GM12878 (cell line): ENCODE results near the gene CRACDL. TPM values are rescaled to one million over a fixed set of nuclear protein-coding genes. Genes with fewer than 3 reads are reported as not detected.

ENCODE experiments used
- ATAC-seq: fragments of 200-7000 bp; cut with Tn5 transposase; 3 replicates; pipeline ENCODE4 v1.9.1; 2020; ENCODE audit warnings: mild to moderate bottlenecking, moderate library complexity
- BruUV-seq: library from RNA; stranded (reverse); fragments of 400-500 nt; replicated peaks from 2 replicates; lab custom pipeline; 2021; lab: Mats Ljungman, UMichigan
- CTCF ChIA-PET: fragments of 300-600 bp; sonication (Branson Sonifier 250); formaldehyde crosslinking; extraction: SDS; loops from one replicate; lab custom pipeline; 2021; ENCODE audit warnings: inconsistent platforms; lab: Yijun Ruan, JAX
- POLR2A ChIA-PET: fragments of 350-600 bp; formaldehyde crosslinking; extraction: SDS; loops from one replicate; lab custom pipeline; 2021; ENCODE audit warnings: inconsistent platforms; lab: Charles Lee
- RAD21 ChIA-PET: fragments of 300-600 bp; sonication (Branson Sonifier 250); formaldehyde crosslinking; loops from one replicate; lab custom pipeline; 2023; ENCODE audit warnings: antibody characterized with exemption; ENCODE audit not compliant: unreplicated experiment; lab: Charles Lee
- SMC1A ChIA-PET: fragments of 300-600 bp; sonication (Branson Sonifier 250); formaldehyde crosslinking; loops from one replicate; lab custom pipeline; 2023; ENCODE audit not compliant: unreplicated experiment, uncharacterized antibody; lab: Charles Lee
- DNase-seq: peaks from one replicate; pipeline ENCODE4 v3.0.0-alpha.2; 2011; ENCODE audit warnings: low read depth, low spot score
- FAIRE-seq: peaks from 3 replicates; lab custom pipeline; 2011; peaks lifted over from hg19 to GRCh38; lab: Jason Lieb, UNC
- H2AFZ ChIP-seq: 2 replicates; pipeline ENCODE4 v1.6.0; 2011; ENCODE audit warnings: low read depth, low read length, control low read depth; ENCODE audit not compliant: control insufficient read depth
- H3K27ac ChIP-seq: 2 replicates; pipeline ENCODE4 v1.5.1; 2011; ENCODE audit warnings: control low read depth; ENCODE audit not compliant: control insufficient read depth, insufficient read depth
- H3K27me3 ChIP-seq, 2 experiments: replicated peaks in 1 of 2; 2 replicates each; pipeline versions ENCODE4 v1.6.0 to v1.6.1; 2011; ENCODE audit warnings: low read length in 1 of 2; ENCODE audit not compliant: control insufficient read depth in 2 of 2, insufficient read depth in 2 of 2
- H3K36me3 ChIP-seq, 2 experiments: 2 replicates each; pipeline ENCODE4 v1.5.1; 2011; ENCODE audit warnings: low read length in 1 of 2; ENCODE audit not compliant: control insufficient read depth in 2 of 2, insufficient read depth in 2 of 2
- H3K4me1 ChIP-seq: 2 replicates; pipeline ENCODE4 v1.6.1; 2011; ENCODE audit warnings: mild to moderate bottlenecking, low read length, moderate library complexity, mixed read lengths; ENCODE audit not compliant: control insufficient read depth, insufficient read depth
- H3K4me2 ChIP-seq: 2 replicates; pipeline ENCODE4 v1.6.0; 2011; ENCODE audit warnings: control low read depth; ENCODE audit not compliant: control insufficient read depth, insufficient read depth
- H3K4me3 ChIP-seq: fragments of 200-600 bp; sonication (generic); 2 replicates; pipeline ENCODE4 v1.5.1; 2016
- H3K79me2 ChIP-seq: 2 replicates; pipeline ENCODE4 v1.6.0; 2011; ENCODE audit warnings: low read length; ENCODE audit not compliant: control insufficient read depth, insufficient read depth
- H3K9ac ChIP-seq: 2 replicates; pipeline ENCODE4 v1.8.0; 2011; ENCODE audit warnings: low read length, control low read depth, mixed read lengths; ENCODE audit not compliant: control insufficient read depth, insufficient read depth
- H3K9me3 ChIP-seq: replicated peaks from 3 replicates; pipeline ENCODE4 v1.5.1; 2011; ENCODE audit warnings: mild to moderate bottlenecking, low read length; ENCODE audit not compliant: control insufficient read depth, insufficient read depth
- H4K20me1 ChIP-seq: 2 replicates; pipeline ENCODE4 v1.6.0; 2011; ENCODE audit not compliant: control insufficient read depth, insufficient read depth
- BRCA1 ChIP-seq: IDR thresholded peaks from 2 replicates; pipeline ENCODE4 v1.6.1; 2011; ENCODE audit warnings: low read depth, low read length, improper control_type of control experiment
- E2F8 ChIP-seq: fragments of 450-650 bp; IDR thresholded peaks from 2 replicates; pipeline ENCODE4 v1.6.1; 2018; ENCODE audit warnings: mild to moderate bottlenecking, low read depth, moderate library complexity; ENCODE audit not compliant: partially characterized antibody
- WGBS: methylation state at CpG from one replicate; pipeline ENCODE4 v1.1.6; 2016; ENCODE audit warnings: low lambda C conversion rate; ENCODE audit not compliant: insufficient replicate concordance, insufficient coverage; ENCODE audit errors: missing lambda C conversion rate; 5-methylcytosine and 5-hydroxymethylcytosine counted together
- in situ Hi-C: fragments of 300-500 bp; cut with MboI; formaldehyde crosslinking; loops from 9 replicates; pipeline ENCODE4 v1.14.3; 2018; ENCODE audit warnings: mixed read lengths
- intact Hi-C: fragments of 100-400 bp; cut with micrococcal nuclease; formaldehyde crosslinking; loops from one replicate; pipeline ENCODE4 v1.14.2; 2022; ENCODE audit not compliant: unreplicated experiment
- polyA plus RNA-seq, 11 experiments: library from polyadenylated mRNA; depleted of rRNA in 4 of 11; unstranded in 6 of 11; stranded (reverse) in 5 of 11; fragments of >200 nt; fragmentation: Nextera tagmentation in 4 of 11; fragmentation: Illumina TruSeq in 1 of 11; extraction: Ambion mirVana in 4 of 11; extraction: Trizol in 1 of 11; gene quantifications; 1 replicate in 1 of 11; 2 replicates in 10 of 11; pipeline versions ENCODE4 v1.2.1 to v1.2.3, GENCODE V29; 2011 to 2016; ENCODE audit warnings: inconsistent platforms in 2 of 11, missing spikeins in 2 of 11, low read depth in 1 of 11
- small RNA-seq: library from RNA; depleted of rRNA; stranded (forward); fragments of <200 nt; gene quantifications from one replicate; pipeline ENCODE3, GENCODE V24; 2014
- total RNA-seq, 4 experiments: library from RNA; depleted of rRNA in 3 of 4; stranded (reverse); fragments of >200 nt in 3 of 4; fragmentation: Illumina TruSeq in 1 of 4; extraction: Trizol in 1 of 4; gene quantifications; 2 replicates each; pipeline versions ENCODE4 v1.2.1 to v1.2.3, GENCODE V29; 2013 to 2021

Gene CRACDL
- total and polyA plus RNA-seq, 10 of the 15 experiments (the other 5 are each of a cell fraction or from before 2014, with no cell fraction given) = 0.03 to 0.72 (median 0.14) TPM

- no peaks in the 10 kb centered on the region for H3K27me3 ChIP-seq
- SMC1A ChIA-PET = interaction anchor here (1.2 to 1.9 kb wide), 3 partner anchors 10 to 26 kb away, joined by 3 to 6 read pairs (median 4); no protein-coding TSS in a partner anchor
- RAD21 ChIA-PET = no interaction called here
- intact Hi-C loops = no loop called here
- no peak overlapping the region for H3K27ac ChIP-seq
- no peak for DNase-seq
- CTCF ChIA-PET = interaction anchor here (1.0 to 1.4 kb wide), 2 partner anchors 18 to 27 kb away, joined by 3 read pairs; no protein-coding TSS in a partner anchor
- WGBS = 38% methylated on average over 5 of the region's 5 CpGs
- H3K9me3 ChIP-seq = peaks cover 2% of the 10 kb centered on the region; the same call in 1 of the 3 replicates
- in situ Hi-C loops = no loop called here
- BruUV-seq = no TSS peak
- no peak overlapping the region for H3K4me3 ChIP-seq
- no peaks in the 10 kb centered on the region for H3K79me2 ChIP-seq
- no peak overlapping the region for H2AFZ ChIP-seq
- ATAC-seq = no peak
- POLR2A ChIA-PET = no interaction called here
- peaks cover 23% of the 10 kb centered on the region for H3K4me1 ChIP-seq
- no peaks in the 10 kb centered on the region for H3K36me3 ChIP-seq
- no peak overlapping the region for H3K9ac ChIP-seq
- no peak for FAIRE-seq
- TF ChIP-seq BRCA1 = no peak
- TF ChIP-seq E2F8 = no peak
- TF ChIP-seq, all 136 proteins: peak for 0
- no peak overlapping the region for H3K4me2 ChIP-seq
- no peaks in the 10 kb centered on the region for H4K20me1 ChIP-seq
Measured at GRCh38 chr2:98744595-98744994, 191.4 kb downstream of the CRACDL start.

Small RNA genes lying within 50 kb of the gene (small RNA-seq; reads per million reads assigned to genes)
- gene RNU4-84P (not detected), gene RNU7-46P (not detected)

Other genes starting within 250 kb of the CRACDL start
- gene MGAT4A, start 205.1 kb downstream of the CRACDL start, total RNA-seq (2014; rRNA removed) = 12.8 and 13.2 TPM in 2 replicates
- 16.8 and 18.4 TPM in 2 replicates for gene MGAT4A, start 205.1 kb downstream of the CRACDL start, total RNA-seq (2014; rRNA removed; fragmentation: Illumina TruSeq; extraction: Trizol)
- gene MGAT4A, start 205.1 kb downstream of the CRACDL start, total RNA-seq (2021) = 23.1 and 23.4 TPM in 2 replicates
- 4.3 and 9.5 TPM in 2 replicates for gene MGAT4A, start 205.1 kb downstream of the CRACDL start, polyA plus RNA-seq (2011; rRNA removed)
- gene MGAT4A, start 205.1 kb downstream of the CRACDL start, polyA plus RNA-seq (2014; fragmentation: Illumina TruSeq; extraction: Trizol) = 13.3 and 13.6 TPM in 2 replicates
- 10 to 100 TPM; 10.2 to 11.9 TPM for gene MGAT4A, start 205.1 kb downstream of the CRACDL start, polyA plus RNA-seq (2014; fragmentation: Nextera tagmentation; extraction: Ambion mirVana)
- 8.6 and 13.8 TPM in 2 replicates for gene MGAT4A, start 205.1 kb downstream of the CRACDL start, polyA plus RNA-seq (2014; rRNA removed)
- gene MGAT4A, start 205.1 kb downstream of the CRACDL start, polyA plus RNA-seq (2016; fragmentation: Nextera tagmentation; extraction: Ambion mirVana) = 10 to 100 TPM; 18.4 to 22.7 TPM
- 2.6 and 4.0 TPM in 2 replicates for gene C2orf15, start 205.5 kb upstream of the CRACDL start, total RNA-seq (2014; rRNA removed)
- 2.8 and 3.4 TPM in 2 replicates for gene C2orf15, start 205.5 kb upstream of the CRACDL start, total RNA-seq (2014; rRNA removed; fragmentation: Illumina TruSeq; extraction: Trizol)
- 1.1 and 1.5 TPM in 2 replicates for gene C2orf15, start 205.5 kb upstream of the CRACDL start, total RNA-seq (2021)
- gene C2orf15, start 205.5 kb upstream of the CRACDL start, polyA plus RNA-seq (2011; rRNA removed) = 2.1 and 3.6 TPM in 2 replicates
- 2.1 and 3.1 TPM in 2 replicates for gene C2orf15, start 205.5 kb upstream of the CRACDL start, polyA plus RNA-seq (2014; fragmentation: Illumina TruSeq; extraction: Trizol)
- 1 to 10 TPM; 1.7 to 2.3 TPM for gene C2orf15, start 205.5 kb upstream of the CRACDL start, polyA plus RNA-seq (2014; fragmentation: Nextera tagmentation; extraction: Ambion mirVana)
- gene C2orf15, start 205.5 kb upstream of the CRACDL start, polyA plus RNA-seq (2014; rRNA removed) = 1.4 and 1.6 TPM in 2 replicates
- 1 to 10 TPM; 2.8 to 3.4 TPM for gene C2orf15, start 205.5 kb upstream of the CRACDL start, polyA plus RNA-seq (2016; fragmentation: Nextera tagmentation; extraction: Ambion mirVana)
- 5.6 and 6.3 TPM in 2 replicates for gene TSGA10, start 218.7 kb upstream of the CRACDL start, total RNA-seq (2014; rRNA removed)
- 13.4 and 14.5 TPM in 2 replicates for gene TSGA10, start 218.7 kb upstream of the CRACDL start, total RNA-seq (2014; rRNA removed; fragmentation: Illumina TruSeq; extraction: Trizol)
- gene TSGA10, start 218.7 kb upstream of the CRACDL start, total RNA-seq (2021) = 6.2 and 7.2 TPM in 2 replicates
- gene TSGA10, start 218.7 kb upstream of the CRACDL start, polyA plus RNA-seq (2011; rRNA removed) = 4.6 and 5.3 TPM in 2 replicates
- 7.9 and 9.1 TPM in 2 replicates for gene TSGA10, start 218.7 kb upstream of the CRACDL start, polyA plus RNA-seq (2014; fragmentation: Illumina TruSeq; extraction: Trizol)
- 10 to 100 TPM; 10.2 to 11.6 TPM for gene TSGA10, start 218.7 kb upstream of the CRACDL start, polyA plus RNA-seq (2014; fragmentation: Nextera tagmentation; extraction: Ambion mirVana)
- gene TSGA10, start 218.7 kb upstream of the CRACDL start, polyA plus RNA-seq (2014; rRNA removed) = 5.3 TPM in 2 replicates
- gene TSGA10, start 218.7 kb upstream of the CRACDL start, polyA plus RNA-seq (2016; fragmentation: Nextera tagmentation; extraction: Ambion mirVana) = 10 to 100 TPM in 1 of 2 experiments, 1 to 10 TPM in 1; 8.1 to 13.5 TPM
- 8.0 and 8.3 TPM in 2 replicates for gene LIPT1, start 218.7 kb upstream of the CRACDL start, total RNA-seq (2014; rRNA removed)
- 10.4 and 10.9 TPM in 2 replicates for gene LIPT1, start 218.7 kb upstream of the CRACDL start, total RNA-seq (2014; rRNA removed; fragmentation: Illumina TruSeq; extraction: Trizol)
- 7.2 and 8.5 TPM in 2 replicates for gene LIPT1, start 218.7 kb upstream of the CRACDL start, total RNA-seq (2021)
- gene LIPT1, start 218.7 kb upstream of the CRACDL start, polyA plus RNA-seq (2011; rRNA removed) = 15.5 and 22.3 TPM in 2 replicates
- 13.0 and 16.9 TPM in 2 replicates for gene LIPT1, start 218.7 kb upstream of the CRACDL start, polyA plus RNA-seq (2014; fragmentation: Illumina TruSeq; extraction: Trizol)
- 10 to 100 TPM; 14.4 to 15.3 TPM for gene LIPT1, start 218.7 kb upstream of the CRACDL start, polyA plus RNA-seq (2014; fragmentation: Nextera tagmentation; extraction: Ambion mirVana)
- 8.4 and 9.4 TPM in 2 replicates for gene LIPT1, start 218.7 kb upstream of the CRACDL start, polyA plus RNA-seq (2014; rRNA removed)
- gene LIPT1, start 218.7 kb upstream of the CRACDL start, polyA plus RNA-seq (2016; fragmentation: Nextera tagmentation; extraction: Ambion mirVana) = 10 to 100 TPM; 10.8 TPM
- gene MITD1, start 244.8 kb upstream of the CRACDL start, total RNA-seq (2014; rRNA removed) = 36.9 and 47.4 TPM in 2 replicates
- 68.1 and 74.9 TPM in 2 replicates for gene MITD1, start 244.8 kb upstream of the CRACDL start, total RNA-seq (2014; rRNA removed; fragmentation: Illumina TruSeq; extraction: Trizol)
- gene MITD1, start 244.8 kb upstream of the CRACDL start, total RNA-seq (2021) = 33.0 and 35.6 TPM in 2 replicates
- gene MITD1, start 244.8 kb upstream of the CRACDL start, polyA plus RNA-seq (2011; rRNA removed) = 52.6 and 89.2 TPM in 2 replicates
- 74.3 and 90.7 TPM in 2 replicates for gene MITD1, start 244.8 kb upstream of the CRACDL start, polyA plus RNA-seq (2014; fragmentation: Illumina TruSeq; extraction: Trizol)
- 100 to 1,000 TPM; 106 to 116 TPM for gene MITD1, start 244.8 kb upstream of the CRACDL start, polyA plus RNA-seq (2014; fragmentation: Nextera tagmentation; extraction: Ambion mirVana)
- gene MITD1, start 244.8 kb upstream of the CRACDL start, polyA plus RNA-seq (2014; rRNA removed) = 46.6 and 61.9 TPM in 2 replicates
- gene MITD1, start 244.8 kb upstream of the CRACDL start, polyA plus RNA-seq (2016; fragmentation: Nextera tagmentation; extraction: Ambion mirVana) = 10 to 100 TPM; 61.2 to 65.1 TPM
- gene MRPL30, start 245.0 kb upstream of the CRACDL start, total RNA-seq (2014; rRNA removed) = 40.2 and 45.5 TPM in 2 replicates
- 51.3 TPM in 2 replicates for gene MRPL30, start 245.0 kb upstream of the CRACDL start, total RNA-seq (2014; rRNA removed; fragmentation: Illumina TruSeq; extraction: Trizol)
- gene MRPL30, start 245.0 kb upstream of the CRACDL start, total RNA-seq (2021) = 30.3 and 33.6 TPM in 2 replicates
- 39.8 and 64.5 TPM in 2 replicates for gene MRPL30, start 245.0 kb upstream of the CRACDL start, polyA plus RNA-seq (2011; rRNA removed)
- 63.3 and 94.8 TPM in 2 replicates for gene MRPL30, start 245.0 kb upstream of the CRACDL start, polyA plus RNA-seq (2014; fragmentation: Illumina TruSeq; extraction: Trizol)
- 10 to 100 TPM; 34.9 to 53.1 TPM for gene MRPL30, start 245.0 kb upstream of the CRACDL start, polyA plus RNA-seq (2014; fragmentation: Nextera tagmentation; extraction: Ambion mirVana)
- gene MRPL30, start 245.0 kb upstream of the CRACDL start, polyA plus RNA-seq (2014; rRNA removed) = 32.2 and 39.9 TPM in 2 replicates
- 10 to 100 TPM; 35.7 to 42.8 TPM for gene MRPL30, start 245.0 kb upstream of the CRACDL start, polyA plus RNA-seq (2016; fragmentation: Nextera tagmentation; extraction: Ambion mirVana)